Ovary (tissue), 9 donors: ENCODE results near the gene TSPAN19. TPM values are rescaled to one million over a fixed set of nuclear protein-coding genes. Genes with fewer than 3 reads are reported as not detected.

Source experiments
- DNase-seq, 5 donors: peaks; one replicate each; pipeline ENCODE4 v3.0.0-alpha.2; 2019 to 2020
- H3K27ac ChIP-seq, 2 donors: fragments of 200-600 bp; one replicate each; pipeline versions ENCODE4 v1.5.1 to v1.8.0; 2019 to 2022
- H3K27me3 ChIP-seq: fragments of 200-600 bp; one replicate; pipeline ENCODE4 v1.8.0; 2022
- H3K36me3 ChIP-seq: fragments of 200-600 bp; sonication (generic); one replicate; pipeline ENCODE4 v1.5.1; 2019
- H3K4me1 ChIP-seq: one replicate; pipeline ENCODE4 v1.8.1; 2013; ENCODE audit warnings: mild to moderate bottlenecking, moderate library complexity; ENCODE audit not compliant: insufficient read depth
- H3K4me3 ChIP-seq: fragments of 200-600 bp; sonication (generic); one replicate; pipeline ENCODE4 v1.5.1; 2017
- H3K9me3 ChIP-seq, 2 donors: fragments of 200-600 bp in 1 of 2; sonication (generic) in 1 of 2; one replicate each; pipeline versions ENCODE4 v1.5.1 to v1.8.1; 2013 to 2019; ENCODE audit warnings: mild to moderate bottlenecking in 1 of 2, moderate library complexity in 1 of 2
- CTCF ChIP-seq, 3 donors: fragments of 450-650 bp in 2 of 3; fragments of 200-600 bp in 1 of 3; IDR thresholded peaks; one replicate each; pipeline versions ENCODE4 v1.5.1 to v1.8.0; 2016 to 2022; ENCODE audit warnings: antibody characterized with exemption in 3 of 3, mild to moderate bottlenecking in 1 of 3
- EP300 ChIP-seq: sonication (generic); formaldehyde crosslinking; IDR thresholded peaks from one replicate; pipeline ENCODE4 v1.6.1; 2017; ENCODE audit warnings: antibody characterized with exemption
- POLR2A ChIP-seq: fragments of 450-650 bp; IDR thresholded peaks from one replicate; pipeline ENCODE4 v1.6.1; 2017; ENCODE audit warnings: antibody characterized with exemption, mild to moderate bottlenecking, moderate library complexity
- WGBS, 3 donors: extraction: QIAGEN DNeasy Blood & Tissue Kit in 1 of 3; methylation state at CpG; one replicate each; pipeline versions ENCODE4 v1.1.5 to v1.1.7; 2013 to 2017; 5-methylcytosine and 5-hydroxymethylcytosine counted together
- intact Hi-C, 4 donors: fragments of 100-400 bp; cut with DNase I; formaldehyde crosslinking; loops; one replicate each; pipeline versions ENCODE4 v1.11.0 to v1.15.1; 2022 to 2023
- polyA plus RNA-seq, 2 donors: library from polyadenylated mRNA; stranded (reverse); fragments of 200-250 nt in 1 of 2; fragments of 350-450 nt in 1 of 2; fragmentation: Illumina TruSeq in 1 of 2; extraction: RNeasy Lipid Tissue Mini Kit (QIAGEN cat#74804) in 1 of 2; gene quantifications; one replicate each; pipeline ENCODE4 v1.2.3, GENCODE V29; 2013 to 2014
- total RNA-seq, 7 donors: library from RNA; depleted of rRNA in 2 of 7; stranded (reverse); fragments of >200 nt in 2 of 7; fragmentation: NEBNext Ultra II Directional in 3 of 7; extraction: Animal tissue kit (Norgen Biotek cat#: 25700) in 3 of 7; gene quantifications; one replicate each; pipeline versions ENCODE4 v1.1.0 to v1.2.4, GENCODE V29; 2016 to 2023
- donor health status: DM: no; HTN: no; CAD: no; lungs with moderate emphysema.
- donor health status: DM: no; HTN: no; CAD: no.
- donor health status: Bipolar disorder and iron deficiency.
- donor health status: DM: yes; HTN: yes; CAD: no.
- donor health status: DM: no; HTN: no; CAD: no.
- donor health status: DM: yes; HTN: yes; CAD: no.

Gene TSPAN19
- total and polyA plus RNA-seq, 9 donors: not detected

GRCh38 chr12:85065837-85066482, 29.9 kb upstream of the TSPAN19 start:
- no peak for TF ChIP-seq CTCF (IDR thresholded peaks at IDR 0.05)
- TF ChIP-seq EP300: no peak
- no peak for TF ChIP-seq POLR2A
- 83 to 90% (median 88%) methylated on average over 3 of the region's 3 CpGs for WGBS, 3 donors
- no peaks in the 10 kb centered on the region for H3K9me3 ChIP-seq
- no peak overlapping the region for H3K4me3 ChIP-seq
- H3K36me3 ChIP-seq: no peaks in the 10 kb centered on the region
- H3K4me1 ChIP-seq: no peaks in the 10 kb centered on the region
- no peaks in the 10 kb centered on the region for H3K27me3 ChIP-seq
- intact Hi-C loops: no loop called here
- H3K27ac ChIP-seq: no peak overlapping the region
- no peak for DNase-seq

DNA sequence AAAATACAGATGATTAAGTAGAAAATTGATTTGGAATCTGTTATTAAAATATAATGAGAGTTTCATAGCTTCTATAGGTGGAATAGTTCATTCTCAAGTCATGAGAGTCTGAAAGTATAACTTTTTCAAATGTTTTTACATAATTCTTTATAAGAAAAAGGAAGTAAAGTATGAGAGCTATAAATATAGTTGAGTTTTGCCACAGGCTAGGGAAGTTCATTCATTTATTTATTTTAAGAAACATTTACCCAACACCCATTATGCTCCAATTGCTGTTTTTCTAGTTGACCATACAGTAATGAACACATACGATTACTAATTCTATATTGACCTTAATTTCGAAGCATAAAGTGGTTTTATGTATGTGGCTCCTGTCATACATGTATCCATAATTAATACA, 24.8 kb upstream of the TSPAN19 start:
- DNase-seq: no peak
- Histone ChIP-seq H3K27me3 (no peaks in the 10 kb centered on the region), H3K9me3 (no peaks in the 10 kb centered on the region), H3K4me1 (no peaks in the 10 kb centered on the region), H3K27ac (no peak overlapping the region), H3K36me3 (no peaks in the 10 kb centered on the region), H3K4me3 (no peak overlapping the region)
- 75 to 85% (median 77%) methylated on average over 2 of the region's 2 CpGs for WGBS, 3 donors
- no peak for TF ChIP-seq EP300
- TF ChIP-seq CTCF (IDR thresholded peaks at IDR 0.05): no peak
- TF ChIP-seq POLR2A: no peak
- intact Hi-C loops: no loop called here

- Histone ChIP-seq H3K4me1 (no peaks in the 10 kb centered on the region), H3K36me3 (no peaks in the 10 kb centered on the region), H3K27me3 (no peaks in the 10 kb centered on the region), H3K4me3 (no peak overlapping the region), H3K27ac (no peak overlapping the region), H3K9me3 (no peaks in the 10 kb centered on the region)
- intact Hi-C loops: no loop called here
- DNase-seq: no peak
- 59 to 75% (median 60%) methylated on average over 6 of the region's 6 CpGs for WGBS, 3 donors
- TF ChIP-seq POLR2A (no peak), CTCF (IDR thresholded peaks at IDR 0.05) (no peak), EP300 (no peak)
Measured at GRCh38 chr12:85059594-85059993, 23.5 kb upstream of the TSPAN19 start.

GRCh38 chr12:85058339-85058738, 22.3 kb upstream of the TSPAN19 start:
- Histone ChIP-seq H3K9me3 (no peaks in the 10 kb centered on the region), H3K4me3 (no peak overlapping the region), H3K27me3 (no peaks in the 10 kb centered on the region), H3K4me1 (no peaks in the 10 kb centered on the region), H3K36me3 (no peaks in the 10 kb centered on the region), H3K27ac (no peak overlapping the region)
- no peak for TF ChIP-seq CTCF (IDR thresholded peaks at IDR 0.05)
- no peak for TF ChIP-seq EP300
- TF ChIP-seq POLR2A: no peak
- WGBS, 3 donors: 48 to 56% (median 50%) methylated on average over 3 of the region's 3 CpGs
- intact Hi-C loops: no loop called here
- DNase-seq: no peak
